ENCODE results near the gene TSPAN14. TPM values are rescaled to one million over a fixed set of nuclear protein-coding genes. Genes with fewer than 3 reads are reported as not detected.

TSPAN14 gene
- total RNA-seq, 3 donors from 2014 or later, result 75.5 to 96.5 (median 81.0) TPM

GRCh38 chr10:80487421-80487785, 33.3 kb downstream of the TSPAN14 start:
- ATAC-seq, result no peak
- Histone ChIP-seq H3K9me3 (no peaks in the 10 kb centered on the region), H3K36me3 (ENCODE audit: low read depth) (peaks cover 3% of the 10 kb centered on the region), H3K4me3 (no peak overlapping the region), H3K4me1 (ENCODE audit: low read depth) (peaks cover 21% of the 10 kb centered on the region)
- DNase-seq, result no peak
- intact Hi-C loops (cut with DNase I, micrococcal nuclease), result no loop called here
- no peak for TF ChIP-seq CTCF (IDR thresholded peaks at IDR 0.05)

GRCh38 chr10:80487791-80488538, 33.9 kb downstream of the TSPAN14 start:
- peak in 2 of 3 donors; percentile 67 to 83 for DNase-seq
- H3K4me1 ChIP-seq (ENCODE audit: low read depth), result peaks cover 21% of the 10 kb centered on the region
- peak; percentile 60 for ATAC-seq
- no peak for TF ChIP-seq CTCF (IDR thresholded peaks at IDR 0.05)
- intact Hi-C loops (cut with DNase I, micrococcal nuclease), result no loop called here
- H3K9me3 ChIP-seq, result no peaks in the 10 kb centered on the region
- no peak overlapping the region for H3K4me3 ChIP-seq
- H3K36me3 ChIP-seq (ENCODE audit: low read depth), result peaks cover 3% of the 10 kb centered on the region

- Histone ChIP-seq H3K9me3 (no peaks in the 10 kb centered on the region), H3K36me3 (ENCODE audit: low read depth) (peaks cover 3% of the 10 kb centered on the region), H3K4me3 (no peak overlapping the region), H3K4me1 (ENCODE audit: low read depth) (peaks cover 22% of the 10 kb centered on the region)
- no peak for TF ChIP-seq CTCF (IDR thresholded peaks at IDR 0.05)
- no peak for ATAC-seq
- intact Hi-C loops (cut with DNase I, micrococcal nuclease), result no loop called here
- DNase-seq, result no peak
Observed at GRCh38 chr10:80488539-80489066, 34.5 kb downstream of the TSPAN14 start.

- ATAC-seq, result no peak
Observed at GRCh38 chr10:80489371-80490112, 35.4 kb downstream of the TSPAN14 start.

More at GRCh38 chr10:80489371-80490112, 35.4 kb downstream of the TSPAN14 start:
- no peak overlapping the region for H3K4me3 ChIP-seq
- intact Hi-C loops (cut with DNase I, micrococcal nuclease), result no loop called here
- no peak for DNase-seq
- TF ChIP-seq CTCF (IDR thresholded peaks at IDR 0.05), result no peak
- H3K4me1 ChIP-seq (ENCODE audit: low read depth), result peaks cover 20% of the 10 kb centered on the region
- H3K36me3 ChIP-seq (ENCODE audit: low read depth), result peaks cover 3% of the 10 kb centered on the region
- no peaks in the 10 kb centered on the region for H3K9me3 ChIP-seq
